ENCODE results near the gene FAM83C.

DNA sequence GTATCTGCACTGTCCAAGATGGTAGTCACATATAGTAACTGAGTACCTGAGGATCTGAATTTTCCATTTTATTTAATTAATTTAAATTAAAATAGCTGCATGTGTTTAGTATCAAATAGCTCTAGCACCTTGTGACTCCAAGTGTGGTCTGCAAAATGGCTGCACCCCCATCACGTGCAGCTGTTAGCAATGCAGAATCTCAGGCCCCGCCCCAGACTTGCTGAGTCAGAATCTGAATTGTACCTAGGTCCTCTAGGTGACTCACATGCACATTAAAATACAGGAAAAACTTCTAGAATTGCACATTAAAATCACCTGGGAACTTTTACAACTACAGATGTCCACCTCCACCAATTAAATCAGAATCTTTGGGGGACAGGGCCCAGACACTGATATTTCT, 19.2 kb upstream of the FAM83C start:
- TF ChIP-seq, protein P1, sequence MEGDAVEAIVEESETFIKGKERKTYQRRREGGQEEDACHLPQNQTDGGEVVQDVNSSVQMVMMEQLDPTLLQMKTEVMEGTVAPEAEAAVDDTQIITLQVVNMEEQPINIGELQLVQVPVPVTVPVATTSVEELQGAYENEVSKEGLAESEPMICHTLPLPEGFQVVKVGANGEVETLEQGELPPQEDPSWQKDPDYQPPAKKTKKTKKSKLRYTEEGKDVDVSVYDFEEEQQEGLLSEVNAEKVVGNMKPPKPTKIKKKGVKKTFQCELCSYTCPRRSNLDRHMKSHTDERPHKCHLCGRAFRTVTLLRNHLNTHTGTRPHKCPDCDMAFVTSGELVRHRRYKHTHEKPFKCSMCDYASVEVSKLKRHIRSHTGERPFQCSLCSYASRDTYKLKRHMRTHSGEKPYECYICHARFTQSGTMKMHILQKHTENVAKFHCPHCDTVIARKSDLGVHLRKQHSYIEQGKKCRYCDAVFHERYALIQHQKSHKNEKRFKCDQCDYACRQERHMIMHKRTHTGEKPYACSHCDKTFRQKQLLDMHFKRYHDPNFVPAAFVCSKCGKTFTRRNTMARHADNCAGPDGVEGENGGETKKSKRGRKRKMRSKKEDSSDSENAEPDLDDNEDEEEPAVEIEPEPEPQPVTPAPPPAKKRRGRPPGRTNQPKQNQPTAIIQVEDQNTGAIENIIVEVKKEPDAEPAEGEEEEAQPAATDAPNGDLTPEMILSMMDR (IDR thresholded peaks at IDR 0.05), result no peak
- no peak for TF ChIP-seq EZH2 (IDR thresholded peaks at IDR 0.05)
- TF ChIP-seq EZH2phosphoT487 (IDR thresholded peaks at IDR 0.05), result no peak
